Esophagus muscularis mucosa (tissue), 4 donors: ENCODE data around the gene MYH14. TPM values are rescaled to one million over a fixed set of nuclear protein-coding genes. Genes with fewer than 3 reads are reported as not detected.
"Not testable (repeated sequence)": the region's sequence is repeated elsewhere in the genome, so short reads cannot be mapped to it uniquely, and the experiment has no call there.

ENCODE experiments used
- DNase-seq: peaks from one replicate; pipeline ENCODE4 v3.0.0-alpha.2; 2017; ENCODE audit errors: extremely low spot score
- H3K27ac ChIP-seq, 4 donors: fragments of 200-600 bp; sonication (generic); replicated peaks in 1 of 4; 1 replicate in 3 of 4; 2 replicates in 1 of 4; pipeline ENCODE4 v1.5.1; 2016 to 2019; ENCODE audit warnings: mild to moderate bottlenecking in 1 of 4
- H3K27me3 ChIP-seq, 4 donors: fragments of 200-600 bp; sonication (generic); one replicate each; pipeline versions ENCODE4 v1.5.1 to v1.6.0; 2016 to 2019
- H3K36me3 ChIP-seq, 4 donors: fragments of 200-600 bp; sonication (generic); one replicate each; pipeline ENCODE4 v1.5.1; 2016 to 2019
- H3K4me1 ChIP-seq, 4 donors: fragments of 200-600 bp; sonication (generic); one replicate each; pipeline ENCODE4 v1.5.1; 2016 to 2019
- H3K4me3 ChIP-seq, 4 donors: fragments of 200-600 bp; sonication (generic); 1 replicate in 2 of 4; 2 replicates in 2 of 4; pipeline ENCODE4 v1.5.1; 2016 to 2019; ENCODE audit warnings: mild to moderate bottlenecking in 4 of 4, moderate library complexity in 1 of 4
- H3K9me3 ChIP-seq, 4 donors: fragments of 200-600 bp; sonication (generic); 1 replicate in 3 of 4; 2 replicates in 1 of 4; pipeline ENCODE4 v1.5.1; 2016 to 2019
- EP300 ChIP-seq: sonication (generic); formaldehyde crosslinking; IDR thresholded peaks from one replicate; pipeline ENCODE4 v1.6.1; 2017; ENCODE audit warnings: antibody characterized with exemption
- POLR2A ChIP-seq: fragments of 450-650 bp; IDR thresholded peaks from one replicate; pipeline ENCODE4 v1.6.1; 2017; ENCODE audit warnings: antibody characterized with exemption, moderate library complexity, mild to moderate bottlenecking, low read depth
- POLR2AphosphoS5 ChIP-seq, 2 donors: sonication (generic); formaldehyde crosslinking; IDR thresholded peaks; one replicate each; pipeline ENCODE4 v1.6.1; 2017; ENCODE audit warnings: antibody characterized with exemption in 2 of 2
- WGBS: methylation state at CpG from one replicate; pipeline ENCODE4 v1.1.5; 2018; 5-methylcytosine and 5-hydroxymethylcytosine counted together
- intact Hi-C: fragments of 100-400 bp; cut with DNase I; formaldehyde crosslinking; loops from one replicate; pipeline ENCODE4 v1.15.1; 2023
- total RNA-seq, 4 donors: library from RNA; depleted of rRNA; stranded (reverse); fragments of >200 nt; gene quantifications; one replicate each; pipeline versions ENCODE4 v1.1.0 to v1.2.1, GENCODE V29; 2016
- TF ChIP-seq, protein P1 (sequence below), 3 experiments: fragments of 200-600 bp in 2 of 3; fragments of 450-650 bp in 1 of 3; sonication (generic) in 2 of 3; IDR thresholded peaks; one replicate each; pipeline ENCODE4 v1.5.1; 2017 to 2019; ENCODE audit warnings: antibody characterized with exemption in 3 of 3, mild to moderate bottlenecking in 2 of 3, moderate library complexity in 1 of 3

The MYH14 gene
- total RNA-seq, 4 donors from 2014 or later = 2.5 to 10.1 (median 5.3) TPM

DNA sequence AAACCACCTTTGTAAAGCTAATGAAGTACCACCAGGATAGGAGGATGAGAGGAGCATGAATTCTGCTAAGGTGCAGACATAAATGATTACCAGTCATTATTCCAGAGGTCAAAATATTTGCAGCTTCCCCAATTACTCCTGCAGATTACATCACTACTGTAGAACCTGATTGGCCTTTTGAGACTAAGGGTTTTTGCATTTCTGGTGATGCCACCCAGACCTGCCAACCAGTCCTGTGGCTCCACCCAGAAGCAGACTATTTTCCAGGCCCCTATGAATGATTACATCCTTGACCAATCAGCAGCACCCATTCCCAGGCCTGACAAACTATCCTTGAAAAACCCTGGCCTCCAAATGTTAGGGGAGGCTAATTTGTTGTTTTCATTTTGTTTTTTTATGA lies 136.9 kb downstream of the MYH14 start:
- intact Hi-C loops = no loop called here
- DNase-seq = no peak
- TF ChIP-seq, protein P1, sequence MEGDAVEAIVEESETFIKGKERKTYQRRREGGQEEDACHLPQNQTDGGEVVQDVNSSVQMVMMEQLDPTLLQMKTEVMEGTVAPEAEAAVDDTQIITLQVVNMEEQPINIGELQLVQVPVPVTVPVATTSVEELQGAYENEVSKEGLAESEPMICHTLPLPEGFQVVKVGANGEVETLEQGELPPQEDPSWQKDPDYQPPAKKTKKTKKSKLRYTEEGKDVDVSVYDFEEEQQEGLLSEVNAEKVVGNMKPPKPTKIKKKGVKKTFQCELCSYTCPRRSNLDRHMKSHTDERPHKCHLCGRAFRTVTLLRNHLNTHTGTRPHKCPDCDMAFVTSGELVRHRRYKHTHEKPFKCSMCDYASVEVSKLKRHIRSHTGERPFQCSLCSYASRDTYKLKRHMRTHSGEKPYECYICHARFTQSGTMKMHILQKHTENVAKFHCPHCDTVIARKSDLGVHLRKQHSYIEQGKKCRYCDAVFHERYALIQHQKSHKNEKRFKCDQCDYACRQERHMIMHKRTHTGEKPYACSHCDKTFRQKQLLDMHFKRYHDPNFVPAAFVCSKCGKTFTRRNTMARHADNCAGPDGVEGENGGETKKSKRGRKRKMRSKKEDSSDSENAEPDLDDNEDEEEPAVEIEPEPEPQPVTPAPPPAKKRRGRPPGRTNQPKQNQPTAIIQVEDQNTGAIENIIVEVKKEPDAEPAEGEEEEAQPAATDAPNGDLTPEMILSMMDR (IDR thresholded peaks at IDR 0.05) = no peak
- TF ChIP-seq EP300 = no peak
- no peak for TF ChIP-seq POLR2AphosphoS5 (IDR thresholded peaks at IDR 0.05)
- TF ChIP-seq POLR2A = no peak
- H3K27ac ChIP-seq = no peak overlapping the region
- H3K36me3 ChIP-seq = no peaks in the 10 kb centered on the region
- peaks cover 0 to under 1% (median 0%) of the 10 kb centered on the region in 4 donors for H3K27me3 ChIP-seq
- no peak overlapping the region for H3K4me3 ChIP-seq
- no peaks in the 10 kb centered on the region for H3K4me1 ChIP-seq
- peaks cover 0 to 11% (median 10%) of the 10 kb centered on the region in 4 donors for H3K9me3 ChIP-seq

DNA sequence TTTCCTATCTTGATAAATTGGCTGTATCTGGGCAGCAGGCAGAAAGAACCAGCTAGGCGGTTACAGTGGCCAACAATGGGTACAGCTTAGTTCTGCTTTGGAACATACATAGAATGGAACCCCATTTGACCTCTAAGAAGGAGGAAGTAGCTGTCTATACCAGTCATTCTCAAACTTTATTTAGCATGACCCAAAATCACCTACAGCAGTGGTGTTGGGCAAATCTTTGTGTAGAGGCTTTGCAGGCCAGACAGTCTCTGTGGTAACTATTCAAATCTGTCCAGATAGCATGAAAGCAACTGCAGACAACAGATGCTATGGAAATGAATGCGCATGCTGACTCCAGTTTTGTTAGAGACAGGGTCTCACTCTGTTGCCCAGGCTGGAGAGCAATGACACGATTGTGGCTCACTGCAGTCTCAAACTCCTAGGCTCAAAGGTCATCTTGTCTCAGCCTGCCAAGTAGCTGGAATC lies 137.7 kb downstream of the MYH14 start:
- TF ChIP-seq EP300 (no peak), POLR2A (no peak), POLR2AphosphoS5 (IDR thresholded peaks at IDR 0.05) (no peak)
- TF ChIP-seq, protein P1 (IDR thresholded peaks at IDR 0.05) = no peak
- WGBS = 85% methylated on average over 3 of the region's 3 CpGs

DNA sequence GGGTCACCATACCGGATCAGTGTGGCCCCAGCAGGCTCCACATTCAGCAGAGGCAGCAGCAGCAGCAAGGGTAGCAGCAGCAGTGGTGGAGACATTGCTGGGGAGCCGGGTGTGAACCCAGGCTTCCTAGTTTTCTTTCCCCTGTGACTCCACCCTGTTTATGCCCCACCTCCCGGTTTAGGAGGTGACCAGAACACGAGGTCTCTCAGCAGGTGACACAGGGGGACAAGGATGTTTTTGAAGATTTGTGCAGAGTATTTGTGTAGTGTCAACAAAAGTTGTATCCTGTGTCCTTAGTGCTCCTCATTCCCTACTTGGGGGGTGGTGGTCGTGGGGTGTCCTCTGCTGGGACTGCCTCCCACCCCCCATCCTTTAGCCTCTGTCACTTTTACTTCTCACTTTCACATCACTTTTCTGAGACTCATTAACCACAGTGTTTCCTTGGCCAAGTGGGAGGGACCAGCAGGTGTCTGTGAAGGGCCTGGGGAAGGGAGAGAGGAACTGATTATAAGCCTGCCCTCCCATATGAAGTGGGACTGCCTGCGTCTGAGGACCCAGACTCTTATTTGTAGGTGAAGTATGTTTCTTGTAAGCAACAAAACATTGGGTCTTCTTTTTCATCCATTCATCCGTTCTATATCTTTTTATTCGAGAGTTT lies 141.4 kb downstream of the MYH14 start:
- intact Hi-C loops = no loop called here
- H3K27me3 ChIP-seq = no peaks in the 10 kb centered on the region
- peaks cover 0 to 14% (median 10%) of the 10 kb centered on the region in 4 donors for H3K9me3 ChIP-seq
- no peaks in the 10 kb centered on the region for H3K4me1 ChIP-seq
- TF ChIP-seq, protein P1 (IDR thresholded peaks at IDR 0.05) = no peak
- TF ChIP-seq POLR2AphosphoS5 (IDR thresholded peaks at IDR 0.05) (no peak), EP300 (no peak)
- no peak for DNase-seq
- no peak overlapping the region for H3K4me3 ChIP-seq
- H3K36me3 ChIP-seq = no peaks in the 10 kb centered on the region
- H3K27ac ChIP-seq = no peak overlapping the region
- 69% methylated on average over 8 of the region's 8 CpGs for WGBS

More for the DNA sequence above, 137.7 kb downstream of the MYH14 start:
- H3K4me1 ChIP-seq = no peaks in the 10 kb centered on the region
- no peaks in the 10 kb centered on the region for H3K36me3 ChIP-seq
- peaks cover 0 to 14% (median 10%) of the 10 kb centered on the region in 4 donors for H3K9me3 ChIP-seq
- intact Hi-C loops = no loop called here
- H3K27ac ChIP-seq = no peak overlapping the region
- H3K4me3 ChIP-seq = no peak overlapping the region
- H3K27me3 ChIP-seq = no peaks in the 10 kb centered on the region
- no peak for DNase-seq

DNA sequence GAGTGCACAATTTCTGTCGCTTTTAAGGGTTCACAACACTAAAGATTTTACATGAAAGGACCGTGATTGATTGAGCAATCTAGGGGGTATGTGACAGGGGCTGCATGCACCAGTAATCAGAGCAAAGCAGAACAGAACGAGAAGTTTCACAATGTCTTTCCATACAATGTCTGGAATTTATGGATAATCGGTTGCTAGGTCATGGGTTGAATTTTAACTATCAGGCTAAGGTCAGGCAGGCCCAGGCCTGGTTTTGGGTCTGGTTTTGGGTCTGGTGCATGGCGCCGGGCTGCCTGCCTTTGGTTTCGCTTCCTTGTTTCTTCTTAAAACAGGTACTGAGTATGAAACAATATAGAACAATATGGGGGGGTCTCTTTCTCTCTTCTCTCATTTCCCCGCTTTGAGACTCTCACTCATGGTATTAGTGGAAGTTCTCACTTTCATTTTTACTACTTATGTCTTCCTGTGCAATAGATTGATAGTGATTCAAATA lies 143.7 kb downstream of the MYH14 start:
- intact Hi-C loops, H3K4me3 ChIP-seq, H3K36me3 ChIP-seq, H3K4me1 ChIP-seq, H3K27me3 ChIP-seq, H3K27ac ChIP-seq, DNase-seq: not testable (repeated sequence)
- H3K9me3 ChIP-seq = peaks cover 0 to 14% (median 10%) of the 10 kb centered on the region in 4 donors
- WGBS = 71% methylated on average over 8 of the region's 8 CpGs

DNA sequence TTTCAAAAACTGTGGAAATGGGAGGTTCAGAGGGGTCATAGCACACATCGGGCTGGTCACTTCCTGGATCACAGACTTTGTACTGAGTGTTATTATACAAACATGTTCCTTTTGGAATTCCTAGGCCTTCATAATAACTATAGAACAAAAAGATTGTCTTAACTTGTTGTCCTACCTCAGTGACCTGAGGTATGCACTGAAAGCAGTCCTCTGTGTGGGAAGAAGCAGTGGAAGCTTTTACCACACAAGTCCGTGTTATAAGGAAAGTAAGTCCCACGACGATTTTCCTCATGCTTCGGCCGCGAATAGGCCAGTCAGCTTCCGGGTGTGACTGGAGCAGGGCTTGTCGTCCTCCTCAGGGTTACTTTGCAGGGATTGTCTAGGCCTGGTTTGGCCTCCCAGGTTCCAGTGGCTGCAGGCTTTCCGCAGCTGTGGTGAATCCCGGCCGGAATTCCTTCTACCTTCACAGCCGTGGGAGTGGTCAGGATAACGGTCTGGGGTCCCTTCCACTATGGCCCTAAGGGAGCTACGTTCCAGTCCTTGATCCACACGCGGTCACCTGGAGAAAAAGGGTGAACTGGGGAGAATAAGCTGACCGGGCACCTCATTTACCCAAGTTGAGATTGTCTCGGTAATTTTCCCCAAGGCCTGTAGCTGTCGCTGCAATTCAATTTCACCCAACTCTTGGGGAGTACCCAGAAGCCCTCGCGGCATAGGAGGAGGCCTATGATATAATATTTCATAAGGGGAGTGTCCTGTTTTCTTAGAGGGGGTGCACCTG lies 146.0 kb downstream of the MYH14 start:
- Histone ChIP-seq H3K36me3 (no peaks in the 10 kb centered on the region), H3K9me3 (peaks cover 0 to 11% (median 9%) of the 10 kb centered on the region in 4 donors), H3K27ac (no peak overlapping the region), H3K4me1 (no peaks in the 10 kb centered on the region), H3K27me3 (peaks cover 0 to 4% (median 0%) of the 10 kb centered on the region in 4 donors), H3K4me3 (no peak overlapping the region)
- intact Hi-C loops = no loop called here
- no peak for DNase-seq
- TF ChIP-seq EP300 (no peak), POLR2AphosphoS5 (IDR thresholded peaks at IDR 0.05) (no peak), POLR2A (no peak)
- TF ChIP-seq, protein P1 (IDR thresholded peaks at IDR 0.05) = no peak
- WGBS = 71% methylated on average over 19 of the region's 22 CpGs
